ENCODE results near the gene INAFM2.

INAFM2 gene

DNA sequence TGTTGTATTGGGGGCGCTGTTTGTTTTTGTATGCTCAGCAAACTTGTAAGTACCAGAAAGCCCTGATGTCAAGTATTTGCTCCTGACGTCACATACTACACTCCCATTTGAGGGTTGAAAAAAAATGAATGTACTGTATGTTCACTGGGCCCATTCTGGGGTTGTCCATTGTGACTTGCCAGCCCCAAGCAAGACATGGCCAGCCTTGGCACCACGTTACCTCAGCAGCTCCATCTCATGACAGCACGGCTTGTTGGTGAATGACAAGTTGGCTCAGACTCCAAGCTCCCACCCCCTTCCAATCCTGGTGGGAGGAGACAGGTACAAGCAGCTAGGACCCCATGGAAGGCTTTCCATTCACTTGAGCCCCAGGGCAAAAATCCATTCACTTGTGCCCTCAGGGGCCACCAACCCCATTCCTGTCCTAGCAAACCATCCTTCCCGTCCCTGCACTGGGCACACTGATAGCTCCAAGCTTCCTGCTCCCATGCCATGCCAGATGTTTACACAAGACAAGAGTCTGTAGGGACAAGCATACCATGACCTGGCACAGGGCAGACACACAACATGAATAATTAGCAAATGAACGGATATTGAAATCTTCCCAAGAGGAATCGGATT, 28.9 kb downstream of the INAFM2 start:
- no peak for DNase-seq (ENCODE audit: low read depth, low spot score)
- H3K4me3 ChIP-seq (ENCODE audit: low read length): no peak overlapping the region

DNA sequence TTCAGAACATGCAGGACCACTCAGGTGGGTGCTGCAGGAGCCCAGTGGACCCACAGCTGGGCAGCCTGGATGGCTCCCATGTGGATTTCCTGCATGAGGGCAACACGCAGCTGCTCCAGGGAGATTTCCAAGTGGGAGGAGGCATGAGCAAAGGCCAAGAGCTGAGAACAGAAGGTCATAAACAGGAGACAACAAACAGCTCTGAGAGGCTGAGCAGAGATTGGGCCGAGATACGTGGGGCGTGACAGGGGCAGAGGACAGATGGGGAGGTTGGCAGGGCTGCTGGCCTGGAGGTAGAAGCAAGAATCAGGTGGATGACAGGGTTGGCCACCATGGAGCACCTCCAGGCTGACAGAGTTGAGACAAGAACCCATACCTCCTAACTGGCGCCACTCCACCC, 30.2 kb downstream of the INAFM2 start:
- H3K4me3 ChIP-seq (ENCODE audit: low read length): no peak overlapping the region
- DNase-seq (ENCODE audit: low read depth, low spot score): no peak

DNA sequence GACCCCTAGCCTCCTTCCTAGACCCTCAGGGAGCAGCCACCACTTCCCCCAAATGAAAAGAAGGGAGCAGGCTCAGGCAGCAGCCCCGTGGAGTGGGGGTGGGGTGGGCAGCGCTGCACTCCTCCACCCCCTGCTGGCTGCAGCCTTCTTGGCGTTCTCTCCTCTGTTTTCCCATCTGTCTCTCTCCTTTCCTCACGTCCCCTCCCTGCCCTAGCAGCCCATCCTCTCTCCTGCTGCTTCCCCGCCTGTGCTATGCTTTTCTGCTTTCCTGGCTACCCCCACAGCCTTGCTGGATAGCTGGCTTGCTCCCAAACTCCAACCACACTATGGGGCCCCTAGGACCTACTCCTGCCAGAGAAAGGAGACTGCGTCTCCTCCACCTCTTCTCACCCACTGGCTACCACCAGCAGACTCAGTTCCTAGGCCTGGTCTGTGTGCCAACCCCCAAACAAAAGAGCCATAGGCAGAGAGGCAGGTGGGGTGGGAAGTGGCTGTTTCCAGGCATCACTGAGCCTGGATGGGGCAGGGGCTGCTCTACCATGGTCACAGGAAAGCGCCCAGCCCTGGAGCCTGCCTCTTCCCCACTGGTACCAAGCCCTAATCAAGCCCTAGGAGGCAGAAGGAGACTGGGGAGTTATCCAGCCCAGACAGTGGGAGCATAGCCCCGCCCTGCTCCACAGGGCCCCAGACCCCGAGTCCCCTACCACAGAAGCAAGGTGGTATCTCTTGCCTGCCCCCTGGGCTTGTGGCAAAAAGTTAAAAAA, 31.1 kb downstream of the INAFM2 start:
- DNase-seq (ENCODE audit: low read depth, low spot score): peak; percentile 24
- H3K4me3 ChIP-seq (ENCODE audit: low read length): no peak overlapping the region

DNA sequence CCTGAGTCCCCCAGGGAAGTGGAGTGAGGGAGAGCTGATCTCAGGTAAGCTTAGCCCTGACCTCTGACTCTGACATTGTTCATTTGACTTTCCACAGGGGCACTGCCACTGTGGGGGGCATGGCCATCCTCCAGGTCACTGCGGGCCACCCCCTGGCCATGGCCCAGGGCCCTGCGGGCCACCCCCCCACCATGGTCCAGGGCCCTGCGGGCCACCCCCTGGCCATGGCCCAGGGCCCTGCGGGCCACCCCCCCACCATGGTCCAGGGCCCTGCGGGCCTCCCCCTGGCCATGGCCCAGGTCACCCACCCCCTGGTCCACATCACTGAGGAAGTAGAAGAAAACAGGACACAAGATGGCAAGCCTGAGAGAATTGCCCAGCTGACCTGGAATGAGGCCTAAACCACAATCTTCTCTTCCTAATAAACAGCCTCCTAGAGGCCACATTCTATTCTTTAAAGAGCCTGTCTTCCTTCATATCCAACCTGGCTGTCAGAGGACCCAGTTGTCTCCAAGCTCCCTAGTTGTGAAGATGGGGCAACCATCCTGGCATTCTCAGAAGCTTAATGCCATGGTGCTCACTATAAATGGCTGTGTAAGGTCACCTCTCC, 32.6 kb downstream of the INAFM2 start:
- no peak for DNase-seq (ENCODE audit: low read depth, low spot score)
- no peak overlapping the region for H3K4me3 ChIP-seq (ENCODE audit: low read length)

DNA sequence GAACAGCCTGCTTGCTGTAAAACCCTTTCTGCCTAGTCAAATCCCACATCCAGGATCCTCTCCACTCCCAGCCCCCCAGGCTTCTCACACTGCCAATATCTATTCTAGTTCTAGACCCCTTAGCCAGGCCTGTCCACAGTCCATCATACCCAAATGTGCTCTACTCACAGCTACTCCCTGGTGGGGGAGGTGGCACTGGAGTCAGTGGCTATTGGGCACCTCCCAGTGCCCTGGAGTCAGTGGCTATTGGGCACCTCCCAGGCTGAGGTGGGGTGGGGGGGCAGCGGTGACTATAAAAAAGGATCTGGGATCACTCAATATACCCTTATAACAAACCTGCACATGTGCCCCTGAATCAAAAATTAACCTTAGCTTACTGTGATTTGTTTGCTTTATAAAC, 33.8 kb downstream of the INAFM2 start:
- no peak for DNase-seq (ENCODE audit: low read depth, low spot score)
- H3K4me3 ChIP-seq (ENCODE audit: low read length): peak overlapping the region; percentile 68

DNA sequence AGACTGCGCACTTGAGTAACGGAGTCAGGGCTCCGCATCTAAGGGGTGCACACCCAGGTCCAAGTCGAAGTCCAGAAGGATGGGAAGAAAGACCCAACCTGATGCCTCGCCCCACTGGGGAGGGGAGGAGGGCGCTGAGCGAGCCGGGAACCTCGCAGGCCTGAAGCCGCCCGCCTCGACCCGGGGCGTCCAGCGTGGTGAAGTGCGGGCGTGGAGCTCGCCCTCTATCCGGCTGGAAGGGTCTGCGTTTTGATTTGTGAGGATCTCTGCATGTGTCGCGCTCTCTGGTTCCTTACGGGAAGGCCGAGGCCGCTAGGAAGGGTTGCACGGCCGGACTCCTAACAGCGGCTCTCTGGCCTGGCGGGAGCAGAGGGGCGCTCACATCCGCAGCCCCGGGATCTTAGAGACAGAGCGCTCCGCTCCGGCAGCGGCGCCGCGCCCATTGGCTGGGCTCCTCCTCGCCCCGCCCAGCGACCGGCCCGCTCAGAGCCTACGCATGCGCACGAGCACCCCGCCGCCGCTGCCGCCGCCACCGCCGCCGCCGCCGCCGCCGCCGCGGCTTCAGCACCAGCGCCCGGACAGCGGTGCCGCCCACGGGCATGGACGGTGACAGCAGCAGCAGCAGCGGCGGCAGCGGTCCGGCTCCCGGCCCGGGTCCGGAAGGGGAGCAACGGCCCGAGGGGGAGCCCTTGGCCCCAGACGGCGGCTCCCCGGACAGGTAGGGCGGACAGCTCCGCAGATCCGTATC, 34.4 kb downstream of the INAFM2 start, which contains the start of gene DISP2:
Gene DISP2, plus strand, starts transcription at position 497 of the 748 bp plus-strand sequence. Its CDS starts 103 bp downstream, at position 600.
- DNase-seq (ENCODE audit: low read depth, low spot score): peak; percentile 62

DNA sequence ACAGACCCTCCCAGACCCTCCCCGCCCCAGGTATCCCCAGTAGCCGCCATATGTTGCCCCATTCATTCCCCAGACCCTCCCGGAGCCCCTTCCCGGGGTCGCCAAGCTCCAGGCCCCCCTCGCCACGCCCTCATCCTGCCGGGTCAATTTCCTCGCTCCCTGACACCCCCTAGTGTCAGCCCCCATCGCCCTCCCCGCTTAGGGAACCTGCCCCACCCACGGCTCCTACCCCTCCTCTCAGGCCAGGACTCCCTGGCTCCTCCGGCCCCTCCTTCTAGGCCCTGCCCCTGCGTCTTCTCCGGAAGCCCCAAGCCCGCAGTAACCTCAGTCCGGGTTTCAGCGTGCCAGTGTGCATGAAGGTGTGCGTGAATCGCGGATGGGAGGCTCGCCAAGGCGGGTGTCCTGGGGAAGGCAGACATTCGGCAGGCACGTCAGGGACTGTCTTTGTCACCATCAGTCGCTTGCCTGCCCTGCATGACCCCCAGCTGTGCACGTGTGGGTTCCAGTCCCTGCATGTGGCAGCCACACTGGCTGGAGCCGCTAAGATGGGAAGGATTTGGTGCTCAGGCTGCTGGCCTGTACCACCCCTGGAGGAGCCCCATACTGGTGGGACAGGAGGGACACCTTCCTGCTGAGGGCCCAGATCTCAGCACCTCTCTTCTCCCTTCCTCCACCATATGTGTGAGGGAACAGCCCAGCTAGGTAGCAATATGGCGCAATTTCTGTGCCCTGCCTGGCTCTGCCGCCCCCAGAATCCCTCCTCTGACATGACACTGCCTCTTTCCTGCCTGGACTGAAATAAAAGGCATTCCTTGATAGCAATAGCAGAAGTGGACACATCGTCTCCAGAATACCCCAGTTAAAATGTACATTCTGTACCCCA, 35.2 kb downstream of the INAFM2 start:
- peak; percentile 32 for DNase-seq (ENCODE audit: low read depth, low spot score)
- H3K4me3 ChIP-seq (ENCODE audit: low read length): peak overlapping the region; percentile 68

More for the DNA sequence above, 34.4 kb downstream of the INAFM2 start, which contains the start of gene DISP2:
- peak within 1 kb of the TSS; percentile 68 for H3K4me3 ChIP-seq (ENCODE audit: low read length)

DNA sequence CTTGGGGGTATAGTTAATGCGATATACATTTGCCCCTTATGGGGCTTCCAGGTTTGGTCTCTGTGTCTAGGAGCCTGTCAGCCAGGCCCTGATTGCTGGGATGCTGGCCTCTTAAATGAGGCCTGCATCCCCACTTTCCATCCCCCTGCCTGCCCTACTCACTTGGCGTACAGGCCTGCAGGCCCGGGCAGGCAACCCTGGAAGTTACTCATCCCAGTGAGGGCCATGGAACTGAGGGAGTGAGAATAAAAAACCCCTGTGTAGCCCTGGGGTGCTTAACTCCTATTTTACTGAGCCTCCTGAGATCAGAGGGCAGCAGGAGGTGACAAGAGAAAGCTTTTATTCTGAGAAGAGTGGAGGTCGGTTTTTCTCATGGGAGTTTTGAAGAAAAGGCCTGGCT, 36.5 kb downstream of the INAFM2 start:
- no peak overlapping the region for H3K4me3 ChIP-seq (ENCODE audit: low read length)
- no peak for DNase-seq (ENCODE audit: low read depth, low spot score)

DNA sequence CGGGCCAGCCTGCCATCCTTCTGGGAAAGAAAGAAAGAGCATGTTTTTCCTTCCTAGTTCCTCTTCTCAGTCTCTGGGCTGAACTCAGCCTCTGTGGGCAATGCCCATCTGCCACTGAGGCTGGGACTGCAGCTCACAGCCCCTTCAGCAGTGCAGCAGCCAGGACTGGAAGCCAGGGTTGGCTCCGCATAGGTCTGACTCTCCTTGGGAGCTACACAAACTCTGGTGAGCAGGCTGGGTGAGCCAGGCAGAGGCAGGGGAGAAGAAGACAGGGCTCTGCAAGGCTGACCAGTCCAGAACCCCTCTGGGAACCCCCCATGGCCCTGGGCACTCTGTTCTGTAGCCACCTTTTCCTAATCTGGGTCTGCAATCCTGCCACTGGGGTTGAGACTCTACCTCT, 38.1 kb downstream of the INAFM2 start:
- H3K4me3 ChIP-seq (ENCODE audit: low read length): no peak overlapping the region
- no peak for DNase-seq (ENCODE audit: low read depth, low spot score)

DNA sequence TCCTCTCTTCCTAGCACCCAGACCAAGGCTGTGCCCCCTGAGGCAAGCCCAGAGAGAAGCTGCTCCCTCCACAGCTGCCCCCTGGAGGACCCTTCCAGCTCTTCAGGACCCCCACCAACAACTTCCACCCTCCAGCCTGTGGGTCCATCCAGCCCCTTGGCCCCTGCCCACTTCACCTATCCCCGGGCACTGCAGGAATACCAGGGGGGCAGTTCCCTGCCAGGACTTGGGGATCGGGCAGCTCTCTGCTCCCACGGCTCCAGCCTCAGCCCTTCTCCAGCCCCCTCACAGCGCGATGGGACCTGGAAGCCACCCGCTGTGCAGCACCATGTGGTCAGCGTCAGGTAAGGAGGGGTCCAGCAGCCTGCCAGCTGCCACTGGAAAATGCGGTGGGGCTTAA, 40.1 kb downstream of the INAFM2 start:
- DNase-seq (ENCODE audit: low read depth, low spot score): no peak
- no peak overlapping the region for H3K4me3 ChIP-seq (ENCODE audit: low read length)

DNA sequence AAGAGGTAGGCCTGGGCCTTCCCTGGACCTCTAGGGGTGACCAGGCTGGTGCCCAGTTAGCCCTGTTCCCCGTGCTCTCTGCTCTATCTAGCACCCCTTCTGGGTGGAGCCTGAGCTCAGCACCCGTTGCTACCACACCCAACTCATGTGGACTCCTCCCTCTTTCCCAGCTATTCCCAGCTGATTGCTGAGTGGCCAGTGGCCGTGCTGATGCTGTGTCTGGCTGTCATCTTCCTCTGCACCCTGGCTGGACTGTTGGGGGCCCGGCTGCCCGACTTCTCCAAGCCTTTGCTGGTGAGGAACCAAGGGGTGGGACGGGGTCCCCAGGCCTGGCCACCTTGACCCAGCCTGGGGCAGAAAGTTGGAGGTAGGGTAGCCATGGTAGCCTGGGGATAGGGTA, 40.8 kb downstream of the INAFM2 start:
- DNase-seq (ENCODE audit: low read depth, low spot score): no peak
- H3K4me3 ChIP-seq (ENCODE audit: low read length): no peak overlapping the region

DNA sequence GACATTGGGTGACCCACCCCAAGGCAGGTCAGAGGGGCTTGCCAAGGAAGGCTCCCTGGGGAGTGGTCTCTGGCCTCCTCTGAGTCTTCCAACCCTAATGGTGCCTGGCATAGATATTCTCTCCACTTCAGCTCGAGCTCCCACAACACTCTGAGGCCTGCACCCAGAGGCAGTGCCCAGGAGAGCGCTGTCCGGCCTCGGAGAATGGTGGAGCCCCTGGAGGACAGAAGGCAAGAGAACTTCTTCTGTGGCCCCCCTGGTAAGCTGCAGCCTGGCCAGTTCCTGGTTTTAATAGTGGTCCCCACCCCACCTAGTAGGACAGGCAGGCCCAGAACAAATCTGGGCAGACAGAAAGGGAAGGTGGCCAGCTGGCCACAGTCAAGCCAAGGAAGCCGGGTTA, 41.5 kb downstream of the INAFM2 start:
- DNase-seq (ENCODE audit: low read depth, low spot score): no peak

DNA sequence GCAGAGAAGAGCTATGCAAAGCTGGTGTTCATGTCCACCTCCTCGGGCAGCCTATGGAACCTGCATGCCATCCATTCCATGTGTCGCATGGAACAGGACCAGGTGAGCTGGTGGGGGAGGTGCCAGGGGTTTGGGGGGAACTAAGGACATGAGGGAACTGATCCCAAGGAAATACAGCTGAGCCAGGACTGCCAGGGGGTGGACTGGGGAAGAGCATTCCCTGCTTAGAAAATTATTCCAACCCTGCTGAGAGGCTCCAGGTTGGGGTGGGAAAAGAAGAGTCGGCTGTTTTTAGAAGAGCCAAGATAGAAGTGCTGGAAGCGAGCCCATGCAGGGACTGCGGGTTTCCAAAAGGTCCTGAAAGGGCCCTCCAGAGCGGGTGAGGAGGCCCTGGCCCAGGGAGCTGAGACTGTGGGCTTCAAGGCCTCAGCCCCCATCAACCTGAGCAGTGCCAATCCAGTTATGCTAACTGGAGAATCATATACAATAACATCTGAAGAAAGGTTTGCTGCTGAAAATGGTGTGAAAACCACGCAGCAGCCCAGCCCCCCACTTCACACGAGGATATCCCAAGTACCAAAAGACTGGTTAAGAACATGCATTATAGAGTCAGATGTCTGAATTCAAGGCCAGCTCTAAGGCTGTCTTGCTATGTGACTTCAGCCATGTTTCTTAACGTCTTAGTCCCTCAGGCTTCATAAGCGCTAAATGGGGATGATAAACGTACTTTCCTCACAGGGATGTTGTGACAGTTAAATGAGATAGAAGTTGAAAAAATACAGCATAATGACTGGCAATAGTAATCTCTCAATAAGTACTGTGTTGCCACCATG, 42.3 kb downstream of the INAFM2 start:
- H3K4me3 ChIP-seq (ENCODE audit: low read length): no peak overlapping the region

More for the DNA sequence above, 41.5 kb downstream of the INAFM2 start:
- no peak overlapping the region for H3K4me3 ChIP-seq (ENCODE audit: low read length)

DNA sequence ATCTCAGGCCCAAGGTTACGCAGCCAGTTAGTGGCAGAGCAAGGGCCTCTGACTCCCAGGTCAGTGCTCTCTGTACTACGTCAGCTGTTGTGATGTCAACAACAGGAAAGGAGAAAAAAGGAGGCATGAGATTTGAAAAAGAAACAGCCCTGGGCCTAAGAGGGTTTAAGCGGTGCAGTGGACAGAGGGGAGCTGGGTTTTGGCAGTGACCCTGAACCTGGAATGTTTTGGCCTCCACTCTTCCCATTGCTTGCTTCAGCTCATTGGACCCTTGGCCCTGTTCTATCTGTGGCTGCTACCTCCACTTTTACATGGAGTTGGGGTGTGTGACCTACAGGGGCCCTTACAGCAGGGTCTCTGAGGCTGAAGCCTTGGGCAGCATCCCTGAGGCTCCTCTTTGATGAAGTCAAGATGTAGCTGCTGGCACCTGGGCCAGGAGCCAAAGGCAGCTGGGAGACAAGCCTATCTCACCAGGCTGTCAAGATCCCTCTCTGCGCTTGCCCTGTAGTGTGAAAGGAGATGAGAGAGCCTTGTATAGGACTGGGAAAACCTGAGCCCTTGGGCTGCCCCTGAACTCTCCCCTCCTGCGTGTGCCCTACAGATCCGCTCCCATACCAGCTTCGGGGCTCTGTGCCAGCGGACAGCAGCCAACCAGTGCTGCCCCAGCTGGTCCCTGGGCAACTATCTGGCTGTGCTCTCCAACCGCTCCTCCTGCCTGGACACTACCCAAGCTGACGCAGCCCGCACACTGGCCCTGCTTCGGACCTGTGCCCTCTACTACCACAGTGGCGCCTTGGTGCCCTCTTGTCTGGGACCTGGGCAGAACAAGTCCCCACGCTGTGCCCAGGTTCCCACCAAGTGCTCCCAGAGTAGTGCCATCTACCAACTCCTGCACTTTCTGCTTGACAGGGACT, 43.2 kb downstream of the INAFM2 start:
- DNase-seq (ENCODE audit: low read depth, low spot score): no peak
- H3K4me3 ChIP-seq (ENCODE audit: low read length): peak overlapping the region; percentile 67

More for the DNA sequence above, 42.3 kb downstream of the INAFM2 start:
- DNase-seq (ENCODE audit: low read depth, low spot score): no peak

DNA sequence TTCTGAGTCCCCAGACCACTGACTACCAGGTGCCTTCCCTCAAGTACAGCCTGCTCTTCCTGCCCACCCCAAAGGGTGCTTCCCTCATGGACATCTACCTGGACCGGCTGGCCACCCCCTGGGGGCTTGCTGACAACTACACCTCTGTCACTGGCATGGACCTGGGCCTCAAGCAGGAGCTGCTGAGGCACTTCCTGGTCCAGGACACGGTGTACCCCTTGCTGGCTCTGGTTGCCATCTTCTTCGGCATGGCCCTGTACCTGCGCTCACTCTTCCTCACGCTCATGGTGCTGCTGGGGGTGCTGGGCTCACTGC, 43.8 kb downstream of the INAFM2 start:
- H3K4me3 ChIP-seq (ENCODE audit: low read length): peak overlapping the region; percentile 67
- no peak for DNase-seq (ENCODE audit: low read depth, low spot score)

DNA sequence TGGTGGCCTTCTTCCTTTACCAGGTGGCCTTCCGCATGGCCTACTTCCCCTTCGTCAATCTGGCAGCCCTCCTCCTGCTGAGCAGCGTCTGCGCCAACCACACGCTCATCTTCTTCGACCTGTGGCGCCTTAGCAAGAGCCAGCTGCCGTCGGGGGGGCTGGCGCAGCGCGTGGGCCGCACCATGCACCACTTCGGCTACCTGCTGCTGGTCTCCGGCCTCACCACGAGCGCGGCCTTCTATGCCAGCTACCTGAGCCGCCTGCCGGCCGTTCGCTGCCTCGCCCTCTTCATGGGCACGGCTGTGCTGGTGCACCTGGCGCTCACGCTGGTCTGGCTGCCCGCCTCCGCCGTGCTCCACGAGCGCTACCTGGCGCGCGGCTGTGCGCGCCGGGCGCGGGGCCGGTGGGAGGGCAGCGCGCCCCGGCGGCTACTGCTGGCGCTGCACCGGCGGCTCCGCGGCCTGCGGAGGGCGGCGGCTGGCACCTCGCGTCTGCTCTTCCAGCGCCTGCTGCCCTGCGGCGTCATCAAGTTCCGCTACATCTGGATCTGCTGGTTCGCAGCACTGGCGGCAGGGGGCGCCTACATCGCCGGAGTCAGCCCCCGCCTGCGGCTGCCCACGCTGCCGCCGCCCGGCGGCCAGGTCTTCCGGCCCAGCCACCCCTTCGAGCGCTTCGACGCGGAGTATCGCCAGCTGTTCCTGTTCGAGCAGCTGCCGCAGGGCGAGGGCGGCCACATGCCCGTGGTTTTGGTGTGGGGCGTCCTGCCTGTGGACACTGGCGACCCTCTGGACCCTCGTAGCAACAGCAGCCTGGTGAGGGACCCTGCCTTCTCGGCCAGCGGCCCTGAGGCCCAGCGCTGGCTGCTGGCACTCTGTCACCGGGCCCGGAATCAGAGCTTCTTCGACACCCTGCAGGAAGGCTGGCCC, 44.5 kb downstream of the INAFM2 start:
- DNase-seq (ENCODE audit: low read depth, low spot score): peak; percentile 87
- H3K4me3 ChIP-seq (ENCODE audit: low read length): peak overlapping the region; percentile 67

Data from Jurkat, Clone E6-1 (cell line).